Endothelial cell of umbilical vein (primary cell): ENCODE results near the gene MAPT. TPM values are rescaled to one million over a fixed set of nuclear protein-coding genes. Genes with fewer than 3 reads are reported as not detected.

Experiments used
- BruUV-seq: library from RNA; stranded (reverse); fragments of 400-500 nt; replicated peaks from 2 replicates; lab custom pipeline; 2021; lab: Mats Ljungman, UMichigan
- CTCF ChIA-PET: fragments of 300-600, 350-600 bp; sonication (Branson Sonifier 250); formaldehyde crosslinking; loops from one replicate; lab custom pipeline; 2021; ENCODE audit warnings: antibody characterized with exemption, inconsistent platforms; lab: Charles Lee
- POLR2A ChIA-PET: fragments of 300-600, 350-600 bp; sonication (Branson Sonifier 250); formaldehyde crosslinking; loops from one replicate; lab custom pipeline; 2021; ENCODE audit warnings: antibody characterized with exemption, inconsistent platforms; lab: Charles Lee
- DNase-seq: peaks from one replicate; pipeline ENCODE4 v3.0.0-alpha.2; 2011; ENCODE audit warnings: low read depth, low spot score
- FAIRE-seq: peaks from 2 replicates; lab custom pipeline; 2011; peaks lifted over from hg19 to GRCh38; lab: Jason Lieb, UNC
- H2AFZ ChIP-seq: 2 replicates; pipeline ENCODE4 v1.6.0; 2012; ENCODE audit warnings: low read depth, low read length, control low read depth, inconsistent platforms
- H3K27ac ChIP-seq: 2 replicates; pipeline ENCODE4 v1.5.1; 2011; ENCODE audit warnings: low read depth, mild to moderate bottlenecking, control low read depth, low read length, moderate library complexity; ENCODE audit not compliant: insufficient read depth
- H3K27me3 ChIP-seq, 2 experiments: 2 replicates each; pipeline versions ENCODE4 v1.6.0 to v1.6.1; 2011; ENCODE audit warnings: low read length in 2 of 2, mixed read lengths in 1 of 2; ENCODE audit not compliant: control insufficient read depth in 2 of 2, insufficient read depth in 2 of 2
- H3K36me3 ChIP-seq, 2 experiments: 2 replicates in 1 of 2; 3 replicates in 1 of 2; pipeline ENCODE4 v1.5.1; 2011; ENCODE audit warnings: low read length in 2 of 2, mild to moderate bottlenecking in 1 of 2, moderate library complexity in 1 of 2; ENCODE audit not compliant: control insufficient read depth in 2 of 2, insufficient read depth in 2 of 2; ENCODE audit errors: extremely low read depth in 1 of 2
- H3K4me1 ChIP-seq: 3 replicates; pipeline ENCODE4 v1.5.1; 2011; ENCODE audit warnings: mild to moderate bottlenecking, low read length; ENCODE audit not compliant: control insufficient read depth, insufficient read depth; ENCODE audit errors: extremely low read depth
- H3K4me2 ChIP-seq: 2 replicates; pipeline ENCODE4 v1.6.1; 2011; ENCODE audit warnings: low read length, control low read depth, mixed read lengths; ENCODE audit not compliant: insufficient read depth
- H3K4me3 ChIP-seq, 3 experiments: fragments of 200-600 bp in 1 of 3; sonication (generic), shearing (Covaris generic) in 1 of 3; replicated peaks in 1 of 3; 2 replicates each; pipeline ENCODE4 v1.5.1; 2011 to 2016; ENCODE audit warnings: control low read depth in 3 of 3, low read length in 3 of 3, mild to moderate bottlenecking in 2 of 3, inconsistent platforms in 1 of 3, low read depth in 1 of 3, moderate library complexity in 1 of 3; ENCODE audit not compliant: insufficient read depth in 1 of 3
- H3K79me2 ChIP-seq: 2 replicates; pipeline ENCODE4 v1.6.0; 2012; ENCODE audit warnings: low read length, inconsistent platforms; ENCODE audit not compliant: control insufficient read depth, insufficient read depth
- H3K9ac ChIP-seq: replicated peaks from 2 replicates; pipeline ENCODE3; 2011; ENCODE audit warnings: low read length, control low read depth; ENCODE audit not compliant: insufficient read depth; ENCODE audit errors: extremely low read depth
- H3K9me1 ChIP-seq: replicated peaks from 3 replicates; pipeline ENCODE4 v1.6.0; 2011; ENCODE audit warnings: mild to moderate bottlenecking, low read length; ENCODE audit not compliant: control insufficient read depth, insufficient read depth; ENCODE audit errors: extremely low read depth
- H3K9me3 ChIP-seq: replicated peaks from 2 replicates; pipeline ENCODE4 v1.5.1; 2012; ENCODE audit warnings: low read length, inconsistent platforms; ENCODE audit not compliant: control insufficient read depth, insufficient read depth
- H4K20me1 ChIP-seq: replicated peaks from 2 replicates; pipeline ENCODE3; 2011; ENCODE audit warnings: mild to moderate bottlenecking, low read length; ENCODE audit not compliant: control insufficient read depth, insufficient read depth; ENCODE audit errors: extremely low read depth
- CTCF ChIP-seq, 2 donors: IDR thresholded peaks; 1 replicate in 1 of 2; 2 replicates in 1 of 2; pipeline ENCODE4 v1.5.1; 2011; ENCODE audit warnings: low read length in 2 of 2, mild to moderate bottlenecking in 2 of 2, moderate library complexity in 2 of 2, control low read depth in 1 of 2, inconsistent platforms in 1 of 2, low read depth in 1 of 2; ENCODE audit not compliant: insufficient read depth in 1 of 2; ENCODE audit errors: extremely low read depth in 1 of 2
- GATA2 ChIP-seq: IDR thresholded peaks from 2 replicates; pipeline ENCODE4 v1.7.0; 2011; ENCODE audit warnings: low read depth, mild to moderate bottlenecking, moderate library complexity, mixed read lengths, low read length; ENCODE audit not compliant: insufficient read length, insufficient read depth
- JUN ChIP-seq: IDR thresholded peaks from 2 replicates; pipeline ENCODE4 v1.6.1; 2011; ENCODE audit warnings: borderline replicate concordance, low read depth; ENCODE audit not compliant: insufficient read length, insufficient read depth
- MAX ChIP-seq: IDR thresholded peaks from 2 replicates; pipeline ENCODE4 v1.6.1; 2011; ENCODE audit not compliant: insufficient read depth, insufficient read length
- POLR2AphosphoS5 ChIP-seq: IDR thresholded peaks from 2 replicates; pipeline ENCODE4 v1.6.1; 2012; ENCODE audit warnings: low read depth, mild to moderate bottlenecking, control low read depth, low read length, moderate library complexity; ENCODE audit not compliant: insufficient read depth
- dilution Hi-C: fragments of 300-500 bp; cut with MboI; formaldehyde crosslinking; loops from one replicate; pipeline ENCODE4 v1.15.0; 2019; ENCODE audit warnings: low sequenced_read_pairs; ENCODE audit not compliant: extremely low pct_ligation_motif_present
- intact Hi-C: fragments of 100-400 bp; cut with micrococcal nuclease; formaldehyde crosslinking; loops from one replicate; pipeline ENCODE4 v1.10.0; 2022
- polyA plus RNA-seq, 4 experiments: library from polyadenylated mRNA; depleted of rRNA in 3 of 4; stranded (reverse) in 3 of 4; unstranded in 1 of 4; fragments of >200 nt; gene quantifications; 2 replicates each; pipeline versions ENCODE4 v1.2.1 to v1.2.3, GENCODE V29; 2011 to 2012; ENCODE audit warnings: missing spikeins in 1 of 4
- total RNA-seq: library from RNA; stranded (reverse); gene quantifications from 2 replicates; pipeline ENCODE4 v1.2.3, GENCODE V29; 2021

The MAPT gene
- total and polyA plus RNA-seq, 2 donors (not counting 3 experiments of a cell fraction or from before 2014, with no cell fraction given) = 0.04 to 0.51 TPM

GRCh38 chr17:45975640-45976295 lies 81.4 kb downstream of the MAPT start:
- H3K4me1 ChIP-seq = no peaks in the 10 kb centered on the region
- ChIA-PET CTCF (no interaction called here), POLR2A (no interaction called here)

More at GRCh38 chr17:45975640-45976295, 81.4 kb downstream of the MAPT start:
- FAIRE-seq (no peak), DNase-seq (no peak)
- H2AFZ ChIP-seq = no peak overlapping the region
- no TSS peak for BruUV-seq
- H3K9me1 ChIP-seq = no peaks in the 10 kb centered on the region
- H3K79me2 ChIP-seq = no peaks in the 10 kb centered on the region
- no peak for TF ChIP-seq GATA2
- TF ChIP-seq JUN = no peak
- TF ChIP-seq CTCF (IDR thresholded peaks at IDR 0.05; ENCODE audit: extremely low read depth in 1 of 2, insufficient read depth in 1 of 2, low read depth in 1 of 2, low read length in 2 of 2) = no peak
- TF ChIP-seq POLR2AphosphoS5 = no peak
- TF ChIP-seq MAX = no peak
- H3K27ac ChIP-seq = no peak overlapping the region
- dilution Hi-C loops = no loop called here
- no peaks in the 10 kb centered on the region for H3K9me3 ChIP-seq
- no peak overlapping the region for H3K9ac ChIP-seq
- H4K20me1 ChIP-seq = no peaks in the 10 kb centered on the region
- no peak overlapping the region for H3K4me2 ChIP-seq
- H3K4me3 ChIP-seq = no peak overlapping the region
- intact Hi-C loops = no loop called here
- H3K27me3 ChIP-seq = peaks cover 0 to 5% of the 10 kb centered on the region in 2 experiments
- no peaks in the 10 kb centered on the region for H3K36me3 ChIP-seq
